Endothelial cell of umbilical vein (primary cell): ENCODE measurements around the gene MIEF1. TPM values are rescaled to one million over a fixed set of nuclear protein-coding genes. Genes with fewer than 3 reads are reported as not detected.

Experiments
- BruUV-seq: library from RNA; stranded (reverse); fragments of 400-500 nt; replicated peaks from 2 replicates; lab custom pipeline; 2021; lab: Mats Ljungman, UMichigan
- CTCF ChIA-PET: fragments of 300-600, 350-600 bp; sonication (Branson Sonifier 250); formaldehyde crosslinking; loops from one replicate; lab custom pipeline; 2021; ENCODE audit warnings: antibody characterized with exemption, inconsistent platforms; lab: Charles Lee
- POLR2A ChIA-PET: fragments of 300-600, 350-600 bp; sonication (Branson Sonifier 250); formaldehyde crosslinking; loops from one replicate; lab custom pipeline; 2021; ENCODE audit warnings: antibody characterized with exemption, inconsistent platforms; lab: Charles Lee
- DNase-seq: peaks from one replicate; pipeline ENCODE4 v3.0.0-alpha.2; 2011; ENCODE audit warnings: low read depth, low spot score
- FAIRE-seq: peaks from 2 replicates; lab custom pipeline; 2011; peaks lifted over from hg19 to GRCh38; lab: Jason Lieb, UNC
- H2AFZ ChIP-seq: 2 replicates; pipeline ENCODE4 v1.6.0; 2012; ENCODE audit warnings: low read depth, low read length, control low read depth, inconsistent platforms
- H3K27ac ChIP-seq: 2 replicates; pipeline ENCODE4 v1.5.1; 2011; ENCODE audit warnings: low read depth, mild to moderate bottlenecking, control low read depth, low read length, moderate library complexity; ENCODE audit not compliant: insufficient read depth
- H3K27me3 ChIP-seq, 2 experiments: 2 replicates each; pipeline versions ENCODE4 v1.6.0 to v1.6.1; 2011; ENCODE audit warnings: low read length in 2 of 2, mixed read lengths in 1 of 2; ENCODE audit not compliant: control insufficient read depth in 2 of 2, insufficient read depth in 2 of 2
- H3K36me3 ChIP-seq, 2 experiments: 2 replicates in 1 of 2; 3 replicates in 1 of 2; pipeline ENCODE4 v1.5.1; 2011; ENCODE audit warnings: low read length in 2 of 2, mild to moderate bottlenecking in 1 of 2, moderate library complexity in 1 of 2; ENCODE audit not compliant: control insufficient read depth in 2 of 2, insufficient read depth in 2 of 2; ENCODE audit errors: extremely low read depth in 1 of 2
- H3K4me1 ChIP-seq: 3 replicates; pipeline ENCODE4 v1.5.1; 2011; ENCODE audit warnings: mild to moderate bottlenecking, low read length; ENCODE audit not compliant: control insufficient read depth, insufficient read depth; ENCODE audit errors: extremely low read depth
- H3K4me2 ChIP-seq: 2 replicates; pipeline ENCODE4 v1.6.1; 2011; ENCODE audit warnings: low read length, control low read depth, mixed read lengths; ENCODE audit not compliant: insufficient read depth
- H3K4me3 ChIP-seq, 3 experiments: fragments of 200-600 bp in 1 of 3; sonication (generic), shearing (Covaris generic) in 1 of 3; replicated peaks in 1 of 3; 2 replicates each; pipeline ENCODE4 v1.5.1; 2011 to 2016; ENCODE audit warnings: control low read depth in 3 of 3, low read length in 3 of 3, mild to moderate bottlenecking in 2 of 3, inconsistent platforms in 1 of 3, low read depth in 1 of 3, moderate library complexity in 1 of 3; ENCODE audit not compliant: insufficient read depth in 1 of 3
- H3K79me2 ChIP-seq: 2 replicates; pipeline ENCODE4 v1.6.0; 2012; ENCODE audit warnings: low read length, inconsistent platforms; ENCODE audit not compliant: control insufficient read depth, insufficient read depth
- H3K9ac ChIP-seq: replicated peaks from 2 replicates; pipeline ENCODE3; 2011; ENCODE audit warnings: low read length, control low read depth; ENCODE audit not compliant: insufficient read depth; ENCODE audit errors: extremely low read depth
- H3K9me1 ChIP-seq: replicated peaks from 3 replicates; pipeline ENCODE4 v1.6.0; 2011; ENCODE audit warnings: mild to moderate bottlenecking, low read length; ENCODE audit not compliant: control insufficient read depth, insufficient read depth; ENCODE audit errors: extremely low read depth
- H3K9me3 ChIP-seq: replicated peaks from 2 replicates; pipeline ENCODE4 v1.5.1; 2012; ENCODE audit warnings: low read length, inconsistent platforms; ENCODE audit not compliant: control insufficient read depth, insufficient read depth
- H4K20me1 ChIP-seq: replicated peaks from 2 replicates; pipeline ENCODE3; 2011; ENCODE audit warnings: mild to moderate bottlenecking, low read length; ENCODE audit not compliant: control insufficient read depth, insufficient read depth; ENCODE audit errors: extremely low read depth
- EZH2 ChIP-seq: IDR thresholded peaks from 2 replicates; pipeline ENCODE4 v1.6.1; 2012; ENCODE audit warnings: borderline replicate concordance, low read depth, mild to moderate bottlenecking, moderate library complexity, low read length, inconsistent platforms; ENCODE audit not compliant: severe bottlenecking
- JUN ChIP-seq: IDR thresholded peaks from 2 replicates; pipeline ENCODE4 v1.6.1; 2011; ENCODE audit warnings: borderline replicate concordance, low read depth; ENCODE audit not compliant: insufficient read length, insufficient read depth
- MYC ChIP-seq: IDR thresholded peaks from one replicate; pipeline ENCODE4 v1.6.1; 2011; ENCODE audit warnings: mild to moderate bottlenecking, low read depth, low read length
- dilution Hi-C: fragments of 300-500 bp; cut with MboI; formaldehyde crosslinking; loops from one replicate; pipeline ENCODE4 v1.15.0; 2019; ENCODE audit warnings: low sequenced_read_pairs; ENCODE audit not compliant: extremely low pct_ligation_motif_present
- intact Hi-C: fragments of 100-400 bp; cut with micrococcal nuclease; formaldehyde crosslinking; loops from one replicate; pipeline ENCODE4 v1.10.0; 2022
- polyA plus RNA-seq, 4 experiments: library from polyadenylated mRNA; depleted of rRNA in 3 of 4; stranded (reverse) in 3 of 4; unstranded in 1 of 4; fragments of >200 nt; gene quantifications; 2 replicates each; pipeline versions ENCODE4 v1.2.1 to v1.2.3, GENCODE V29; 2011 to 2012; ENCODE audit warnings: missing spikeins in 1 of 4
- total RNA-seq: library from RNA; stranded (reverse); gene quantifications from 2 replicates; pipeline ENCODE4 v1.2.3, GENCODE V29; 2021
- TF ChIP-seq, protein P1 (sequence below): IDR thresholded peaks from 2 replicates; pipeline ENCODE4 v1.6.1; 2011; ENCODE audit not compliant: insufficient read depth, insufficient read length

MIEF1 gene
- total and polyA plus RNA-seq, 2 donors (not counting 3 experiments of a cell fraction or from before 2014, with no cell fraction given), result 14.2 to 31.1 TPM

- BruUV-seq, result no TSS peak
- H3K4me2 ChIP-seq, result no peak overlapping the region
- peak; percentile 34 for DNase-seq
- H3K4me1 ChIP-seq, result no peaks in the 10 kb centered on the region
- no peak overlapping the region for H3K9ac ChIP-seq
- H2AFZ ChIP-seq, result no peak overlapping the region
- dilution Hi-C loops, result no loop called here
- no peak overlapping the region for H3K27ac ChIP-seq
- H3K36me3 ChIP-seq, result no peaks in the 10 kb centered on the region
- H3K27me3 ChIP-seq, result no peaks in the 10 kb centered on the region
- H3K4me3 ChIP-seq, result no peak overlapping the region
- TF ChIP-seq, protein P1, sequence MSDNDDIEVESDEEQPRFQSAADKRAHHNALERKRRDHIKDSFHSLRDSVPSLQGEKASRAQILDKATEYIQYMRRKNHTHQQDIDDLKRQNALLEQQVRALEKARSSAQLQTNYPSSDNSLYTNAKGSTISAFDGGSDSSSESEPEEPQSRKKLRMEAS, result no peak
- peak; percentile 46 for TF ChIP-seq EZH2
- peak; percentile 46 for FAIRE-seq
- H3K9me1 ChIP-seq, result no peaks in the 10 kb centered on the region
- H3K79me2 ChIP-seq, result no peaks in the 10 kb centered on the region
- intact Hi-C loops, result no loop called here
- no peaks in the 10 kb centered on the region for H4K20me1 ChIP-seq
- CTCF ChIA-PET, result interaction anchor here (0.6 to 4.2 kb wide), 5 partner anchors 257 to 1228 kb away, joined by 3 to 51 read pairs (median 4); no protein-coding TSS in a partner anchor
- POLR2A ChIA-PET, result no interaction called here
- H3K9me3 ChIP-seq, result no peaks in the 10 kb centered on the region
Observed at GRCh38 chr22:39545386-39546365, 43.6 kb downstream of the MIEF1 start.

DNA sequence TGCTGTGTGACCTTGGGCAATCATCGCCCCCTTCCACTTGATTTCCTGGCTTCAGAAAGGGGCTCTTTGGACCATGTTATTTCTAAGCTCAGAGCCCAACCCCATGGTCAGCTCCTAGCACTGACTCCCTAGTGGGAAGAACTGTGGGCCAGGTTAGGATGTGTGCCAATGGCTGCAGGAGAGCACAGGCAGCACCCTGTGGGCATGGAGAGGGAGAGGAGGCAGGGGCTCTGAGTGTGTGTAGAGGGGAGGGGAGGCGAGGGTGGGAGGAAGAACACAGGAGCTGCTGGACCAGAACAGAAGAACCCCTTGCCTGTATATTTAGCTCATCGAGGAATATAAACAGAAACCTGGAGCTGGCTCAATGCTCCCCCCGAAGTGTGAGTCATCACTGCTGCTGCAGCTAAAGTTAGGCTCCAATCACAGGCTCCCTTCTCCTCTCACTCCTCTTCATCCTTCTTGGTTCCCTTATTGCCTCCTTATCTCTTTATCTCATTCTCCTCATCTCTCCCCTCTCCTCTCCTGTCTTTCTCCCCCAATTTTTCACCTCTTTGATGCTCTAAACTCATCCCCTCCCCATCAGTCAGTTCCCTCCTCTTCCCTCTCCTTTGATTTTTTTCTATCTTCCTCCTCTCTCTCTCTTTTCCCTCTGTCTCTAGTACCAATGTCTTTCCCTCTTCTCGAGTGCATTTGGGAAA is 44.9 kb downstream of the MIEF1 start:
- Histone ChIP-seq H3K27me3 (no peaks in the 10 kb centered on the region), H3K4me3 (no peak overlapping the region), H3K36me3 (no peaks in the 10 kb centered on the region), H3K9me3 (no peaks in the 10 kb centered on the region), H3K27ac (no peak overlapping the region), H4K20me1 (no peaks in the 10 kb centered on the region), H3K9me1 (no peaks in the 10 kb centered on the region), H2AFZ (no peak overlapping the region), H3K4me2 (no peak overlapping the region), H3K4me1 (no peaks in the 10 kb centered on the region), H3K79me2 (no peaks in the 10 kb centered on the region), H3K9ac (no peak overlapping the region)
- ChIA-PET CTCF (interaction anchor here (1.0 kb wide), 1 partner anchor 478 kb away, joined by 5 read pairs; no protein-coding TSS in a partner anchor), POLR2A (no interaction called here)
- TF ChIP-seq JUN (no peak), MYC (no peak)
- no TSS peak for BruUV-seq
- dilution Hi-C loops, result no loop called here
- no peak for FAIRE-seq
- no peak for DNase-seq
- intact Hi-C loops, result no loop called here
